Esophagus squamous epithelium (tissue), 5 donors: ENCODE measurements around the gene GNB1L. TPM values are rescaled to one million over a fixed set of nuclear protein-coding genes. Genes with fewer than 3 reads are reported as not detected.

ENCODE experiments used
- DNase-seq: peaks from one replicate; lab custom pipeline; 2025; lab: John Stamatoyannopoulos, UW
- H3K27ac ChIP-seq, 4 donors: fragments of 200-600 bp; sonication (generic); one replicate each; pipeline ENCODE4 v1.5.1; 2016 to 2019; ENCODE audit warnings: mild to moderate bottlenecking in 1 of 4
- H3K27me3 ChIP-seq, 4 donors: fragments of 200-600 bp; sonication (generic); 1 replicate in 3 of 4; 2 replicates in 1 of 4; pipeline versions ENCODE4 v1.5.1 to v1.6.0; 2017 to 2021; ENCODE audit warnings: antibody characterized with exemption in 1 of 4
- H3K36me3 ChIP-seq, 3 donors: fragments of 200-600 bp; sonication (generic); one replicate each; pipeline ENCODE4 v1.5.1; 2016 to 2019
- H3K4me1 ChIP-seq, 3 donors: fragments of 200-600 bp; sonication (generic); one replicate each; pipeline ENCODE4 v1.5.1; 2017 to 2019
- H3K4me3 ChIP-seq, 4 donors: fragments of 200-600 bp; sonication (generic); 1 replicate in 3 of 4; 2 replicates in 1 of 4; pipeline ENCODE4 v1.5.1; 2016 to 2019; ENCODE audit warnings: mild to moderate bottlenecking in 2 of 4, moderate library complexity in 1 of 4
- H3K9me3 ChIP-seq, 3 donors: fragments of 200-600 bp; sonication (generic); one replicate each; pipeline ENCODE4 v1.5.1; 2016 to 2019
- POLR2A ChIP-seq, 4 donors: fragments of 450-650 bp; IDR thresholded peaks; one replicate each; pipeline ENCODE4 v1.6.1; 2017; ENCODE audit warnings: antibody characterized with exemption in 4 of 4, mild to moderate bottlenecking in 4 of 4, moderate library complexity in 3 of 4
- WGBS, 2 donors: methylation state at CpG; one replicate each; pipeline ENCODE4 v1.1.5; 2018; 5-methylcytosine and 5-hydroxymethylcytosine counted together
- intact Hi-C: fragments of 100-400 bp; cut with DNase I; formaldehyde crosslinking; loops from one replicate; pipeline ENCODE4 v1.15.0; 2022
- total RNA-seq, 4 donors: library from RNA; depleted of rRNA; stranded (reverse); fragments of >200 nt; gene quantifications; one replicate each; pipeline ENCODE4 v1.1.0, GENCODE V29; 2016
- TF ChIP-seq, protein P1 (sequence below), 6 experiments: fragments of 450-650 bp in 4 of 6; fragments of 200-600 bp in 2 of 6; sonication (generic) in 2 of 6; IDR thresholded peaks; one replicate each; pipeline ENCODE4 v1.5.1; 2016 to 2019; ENCODE audit warnings: antibody characterized with exemption in 6 of 6, mild to moderate bottlenecking in 4 of 6, moderate library complexity in 4 of 6
- donor health status: DM: yes; HTN: yes; CAD: no.

GNB1L gene
- total RNA-seq, 4 donors from 2014 or later = 5.7 to 8.5 (median 6.4) TPM

DNA sequence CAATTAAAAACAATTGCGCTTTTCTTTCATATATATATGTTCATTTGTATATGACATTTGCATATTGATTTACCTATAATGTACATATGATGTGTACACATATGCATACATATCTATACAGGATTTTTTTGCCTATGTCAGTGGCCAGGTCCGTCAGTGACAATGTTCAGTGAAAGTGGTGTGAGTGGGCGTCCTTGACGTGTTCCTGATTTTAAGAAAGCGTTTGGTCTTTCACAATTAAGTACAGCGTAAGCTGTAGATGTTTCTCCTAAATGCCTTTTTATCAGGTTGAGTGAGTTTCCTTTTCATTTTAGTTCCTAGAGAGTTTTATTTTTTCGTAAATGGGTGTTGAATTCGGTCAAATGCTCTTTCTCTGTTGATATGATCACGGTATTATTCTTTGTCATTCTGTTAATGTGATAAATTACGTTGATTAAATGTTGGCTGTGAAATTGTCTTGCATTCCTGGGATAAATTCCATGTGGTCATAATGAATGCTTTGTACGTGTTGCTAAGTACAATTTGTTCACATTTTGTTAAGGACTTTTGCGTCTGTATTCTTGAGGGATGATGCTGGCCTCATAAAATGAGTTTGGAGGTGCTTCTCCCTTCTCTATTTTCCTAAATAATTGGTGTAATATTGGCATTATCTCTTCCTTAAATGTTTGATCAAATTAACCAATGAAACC is 10.6 kb upstream of the GNB1L start:
- no peak for TF ChIP-seq POLR2A (IDR thresholded peaks at IDR 0.05)
- TF ChIP-seq, protein P1, sequence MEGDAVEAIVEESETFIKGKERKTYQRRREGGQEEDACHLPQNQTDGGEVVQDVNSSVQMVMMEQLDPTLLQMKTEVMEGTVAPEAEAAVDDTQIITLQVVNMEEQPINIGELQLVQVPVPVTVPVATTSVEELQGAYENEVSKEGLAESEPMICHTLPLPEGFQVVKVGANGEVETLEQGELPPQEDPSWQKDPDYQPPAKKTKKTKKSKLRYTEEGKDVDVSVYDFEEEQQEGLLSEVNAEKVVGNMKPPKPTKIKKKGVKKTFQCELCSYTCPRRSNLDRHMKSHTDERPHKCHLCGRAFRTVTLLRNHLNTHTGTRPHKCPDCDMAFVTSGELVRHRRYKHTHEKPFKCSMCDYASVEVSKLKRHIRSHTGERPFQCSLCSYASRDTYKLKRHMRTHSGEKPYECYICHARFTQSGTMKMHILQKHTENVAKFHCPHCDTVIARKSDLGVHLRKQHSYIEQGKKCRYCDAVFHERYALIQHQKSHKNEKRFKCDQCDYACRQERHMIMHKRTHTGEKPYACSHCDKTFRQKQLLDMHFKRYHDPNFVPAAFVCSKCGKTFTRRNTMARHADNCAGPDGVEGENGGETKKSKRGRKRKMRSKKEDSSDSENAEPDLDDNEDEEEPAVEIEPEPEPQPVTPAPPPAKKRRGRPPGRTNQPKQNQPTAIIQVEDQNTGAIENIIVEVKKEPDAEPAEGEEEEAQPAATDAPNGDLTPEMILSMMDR (IDR thresholded peaks at IDR 0.05) = no peak
- intact Hi-C loops = no loop called here
- H3K4me3 ChIP-seq = no peak overlapping the region
- no peak overlapping the region for H3K27ac ChIP-seq
- H3K27me3 ChIP-seq = no peaks in the 10 kb centered on the region
- no peaks in the 10 kb centered on the region for H3K36me3 ChIP-seq
- no peak for DNase-seq
- peaks cover 0 to 21% (median 6%) of the 10 kb centered on the region in 3 donors for H3K4me1 ChIP-seq
- H3K9me3 ChIP-seq = no peaks in the 10 kb centered on the region
- 78 to 83% methylated on average over 12 of the region's 12 CpGs for WGBS, 2 donors

DNA sequence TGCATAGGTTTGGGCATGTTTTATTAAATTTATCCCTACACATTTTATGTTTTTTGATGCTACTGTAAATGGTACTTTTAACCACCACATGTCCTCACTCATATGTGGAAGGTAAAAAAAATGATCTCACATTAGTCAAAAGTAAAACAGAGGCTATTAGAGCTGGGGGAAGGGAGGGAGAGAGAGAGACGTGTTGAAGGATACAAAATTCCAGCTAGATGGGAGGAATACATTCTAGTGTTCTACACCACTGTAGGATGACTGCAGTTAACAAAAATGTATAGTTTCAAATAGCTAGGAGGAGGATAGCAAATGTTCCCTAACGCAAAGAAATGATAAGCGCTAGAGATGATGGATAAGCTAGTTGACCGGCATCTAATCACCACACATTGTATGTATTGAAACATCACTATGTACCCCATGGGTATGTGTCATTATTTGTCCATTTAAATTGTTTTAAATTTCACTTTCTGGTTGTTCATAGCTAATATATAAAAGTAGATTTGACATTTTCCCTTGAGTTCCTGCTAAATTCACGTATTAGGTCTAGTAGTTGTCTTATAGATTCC is 9.9 kb upstream of the GNB1L start:
- Histone ChIP-seq H3K9me3 (no peaks in the 10 kb centered on the region), H3K4me1 (peaks cover 0 to 15% (median 6%) of the 10 kb centered on the region in 3 donors), H3K36me3 (no peaks in the 10 kb centered on the region), H3K27ac (no peak overlapping the region), H3K4me3 (no peak overlapping the region), H3K27me3 (no peaks in the 10 kb centered on the region)
- no peak for DNase-seq
- TF ChIP-seq, protein P1 (IDR thresholded peaks at IDR 0.05) = no peak
- no peak for TF ChIP-seq POLR2A (IDR thresholded peaks at IDR 0.05)
- intact Hi-C loops = no loop called here
- 88 to 90% methylated on average over 5 of the region's 5 CpGs for WGBS, 2 donors

DNA sequence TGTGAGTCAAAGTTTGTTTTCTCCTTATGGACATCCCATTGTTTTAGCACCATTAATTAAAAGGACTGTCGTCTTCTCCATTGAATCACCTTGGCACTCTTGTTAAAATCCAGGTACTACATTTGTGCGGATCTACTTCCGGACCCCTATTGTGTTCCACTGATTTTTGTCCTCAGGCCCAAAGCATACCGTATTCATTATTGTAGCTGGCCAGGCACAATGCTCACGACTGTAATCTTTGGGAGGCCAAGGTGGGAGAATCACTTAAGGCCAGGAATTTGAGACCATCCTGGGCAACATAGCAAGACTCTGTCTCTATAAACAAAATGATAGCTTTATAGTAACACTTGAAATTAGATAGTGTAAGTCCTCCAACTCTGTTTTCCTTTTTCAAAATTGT is 8.9 kb upstream of the GNB1L start:
- Histone ChIP-seq H3K36me3 (no peaks in the 10 kb centered on the region), H3K27ac (no peak overlapping the region), H3K4me3 (no peak overlapping the region), H3K27me3 (no peaks in the 10 kb centered on the region), H3K9me3 (no peaks in the 10 kb centered on the region), H3K4me1 (peaks cover 0 to 4% (median 0%) of the 10 kb centered on the region in 3 donors)
- TF ChIP-seq POLR2A (IDR thresholded peaks at IDR 0.05) = no peak
- TF ChIP-seq, protein P1 (IDR thresholded peaks at IDR 0.05) = no peak
- intact Hi-C loops = no loop called here
- no peak for DNase-seq
- 87 to 92% methylated on average over 5 of the region's 5 CpGs for whole genome bisulfite sequencing, 2 donors

DNA sequence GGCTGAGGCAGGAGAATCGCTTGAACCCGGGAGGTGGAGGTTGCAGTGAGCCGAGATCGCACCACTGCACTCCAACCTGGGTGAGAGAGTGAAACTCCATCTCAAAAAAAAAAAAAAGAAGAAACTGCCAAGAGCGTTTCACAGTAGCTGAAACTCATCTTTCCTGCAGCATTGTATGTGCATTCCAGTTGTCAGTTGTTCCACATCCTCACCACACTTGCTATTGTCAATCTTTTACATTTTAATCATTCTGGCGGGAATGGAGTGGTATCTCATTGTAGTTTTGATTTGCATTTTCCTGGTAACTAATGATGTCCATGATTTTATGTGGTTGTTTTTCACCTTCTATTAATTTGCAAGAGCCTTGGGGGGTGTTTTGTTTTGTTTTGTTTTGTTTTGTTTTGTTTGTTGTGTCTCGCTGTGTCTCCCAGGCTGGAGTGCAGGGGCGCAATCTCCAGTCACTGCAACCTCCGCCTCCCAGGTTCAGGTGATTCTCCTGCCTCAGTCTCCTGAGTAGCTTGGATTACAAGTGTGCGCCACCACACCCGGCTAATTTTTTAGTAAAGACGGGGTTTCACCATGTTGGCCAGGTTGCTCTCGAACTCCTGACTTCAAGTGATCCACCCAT is 8.1 kb upstream of the GNB1L start:
- H3K9me3 ChIP-seq = no peaks in the 10 kb centered on the region
- WGBS, 2 donors = 95 to 98% methylated on average over 12 to 13 of the region's 13 CpGs
- TF ChIP-seq, protein P1 (IDR thresholded peaks at IDR 0.05) = no peak
- TF ChIP-seq POLR2A (IDR thresholded peaks at IDR 0.05) = no peak
- H3K4me3 ChIP-seq = no peak overlapping the region
- no peaks in the 10 kb centered on the region for H3K4me1 ChIP-seq
- no peak overlapping the region for H3K27ac ChIP-seq
- intact Hi-C loops = no loop called here
- no peak for DNase-seq
- H3K36me3 ChIP-seq = no peaks in the 10 kb centered on the region
- no peaks in the 10 kb centered on the region for H3K27me3 ChIP-seq
